PFSK-1 (cell line): ENCODE data around the gene NAMPT.

Experiments used
- FOXP2 ChIP-seq: optimal IDR thresholded peaks from 2 replicates; pipeline ENCODE3; 2011; ENCODE audit warnings: borderline replicate concordance, control low read depth, inconsistent platforms; ENCODE audit not compliant: insufficient read depth; ENCODE audit errors: extremely low read length, extremely low read depth
- POLR2AphosphoS5 ChIP-seq: IDR thresholded peaks from 2 replicates; pipeline ENCODE4 v1.6.1; 2012; ENCODE audit warnings: low read depth, mild to moderate bottlenecking, control low read depth, low read length, moderate library complexity
- REST ChIP-seq, 2 experiments: IDR thresholded peaks; 2 replicates each; pipeline versions ENCODE4 v1.6.1 to v1.8.0; 2011 to 2012; ENCODE audit warnings: low read depth in 2 of 2, low read length in 2 of 2, control low read depth in 1 of 2, inconsistent platforms in 1 of 2, mild to moderate bottlenecking in 1 of 2, moderate library complexity in 1 of 2; ENCODE audit not compliant: insufficient read depth in 1 of 2
- SIN3A ChIP-seq: IDR thresholded peaks from 2 replicates; pipeline ENCODE4 v1.6.1; 2012; ENCODE audit warnings: mild to moderate bottlenecking, low read length, moderate library complexity, borderline replicate concordance; ENCODE audit not compliant: insufficient read depth
- TAF1 ChIP-seq: IDR thresholded peaks from 2 replicates; pipeline ENCODE4 v1.6.1; 2012; ENCODE audit warnings: low read length, control low read depth, borderline replicate concordance; ENCODE audit not compliant: insufficient read depth

Gene NAMPT

GRCh38 chr7:106285855-106286492, 1.2 kb upstream of the NAMPT start:
- no peak for TF ChIP-seq SIN3A
- TF ChIP-seq REST (IDR thresholded peaks at IDR 0.05; ENCODE audit: insufficient read depth in 1 of 2, low read depth in 2 of 2, low read length in 2 of 2) = no peak
- TF ChIP-seq POLR2AphosphoS5 = no peak
- TF ChIP-seq TAF1 = no peak
- TF ChIP-seq FOXP2 = no peak

- TF ChIP-seq REST (IDR thresholded peaks at IDR 0.05; ENCODE audit: insufficient read depth in 1 of 2, low read depth in 2 of 2, low read length in 2 of 2) (0 out of 4 replicates have a peak, but pooled peaks of 1 of the 2 experiments have one; percentile 4), SIN3A (peak; percentile 36; the same call in 1 of the 2 replicates), POLR2AphosphoS5 (peak; percentile 86), FOXP2 (peak; percentile 88), TAF1 (peak; percentile 48; the same call in 1 of the 2 replicates)
Measured at GRCh38 chr7:106285051-106285854, 470 bp upstream of the NAMPT start.

- TF ChIP-seq TAF1 = 0 out of 2 replicates have a peak, but pooled peaks have one; percentile 2
- TF ChIP-seq FOXP2 = no peak
- TF ChIP-seq REST (IDR thresholded peaks at IDR 0.05; ENCODE audit: insufficient read depth in 1 of 2, low read depth in 2 of 2, low read length in 2 of 2) = no peak
- no peak for TF ChIP-seq POLR2AphosphoS5
- peak; percentile 70; the same call in 1 of the 2 replicates for TF ChIP-seq SIN3A
Measured at GRCh38 chr7:106283831-106284713, 711 bp downstream of the NAMPT start.

DNA sequence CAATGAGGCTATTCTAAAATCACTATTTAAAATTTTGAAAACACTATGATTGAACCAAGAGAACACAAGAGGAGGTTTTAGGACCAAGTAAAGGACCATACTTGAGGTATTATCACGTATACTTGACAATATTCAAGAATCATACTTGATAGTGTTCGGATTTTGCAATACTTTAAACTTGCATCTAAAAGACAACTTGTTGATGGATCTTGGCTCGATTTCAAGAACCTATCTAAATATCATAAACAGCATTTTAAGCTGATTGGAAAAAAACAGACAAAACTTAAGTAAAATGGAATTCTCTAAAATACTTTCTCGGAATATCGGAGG, 1.3 kb downstream of the NAMPT start:
- TF ChIP-seq SIN3A (no peak), TAF1 (0 out of 2 replicates have a peak, but pooled peaks have one; percentile 4), FOXP2 (no peak), POLR2AphosphoS5 (no peak), REST (IDR thresholded peaks at IDR 0.05; ENCODE audit: insufficient read depth in 1 of 2, low read depth in 2 of 2, low read length in 2 of 2) (no peak)
